Measurements from ENCODE around the gene SAXO2.
"Not testable (repeated sequence)": the region's sequence is repeated elsewhere in the genome, so short reads cannot be mapped to it uniquely, and the experiment has no call there.

DNA sequence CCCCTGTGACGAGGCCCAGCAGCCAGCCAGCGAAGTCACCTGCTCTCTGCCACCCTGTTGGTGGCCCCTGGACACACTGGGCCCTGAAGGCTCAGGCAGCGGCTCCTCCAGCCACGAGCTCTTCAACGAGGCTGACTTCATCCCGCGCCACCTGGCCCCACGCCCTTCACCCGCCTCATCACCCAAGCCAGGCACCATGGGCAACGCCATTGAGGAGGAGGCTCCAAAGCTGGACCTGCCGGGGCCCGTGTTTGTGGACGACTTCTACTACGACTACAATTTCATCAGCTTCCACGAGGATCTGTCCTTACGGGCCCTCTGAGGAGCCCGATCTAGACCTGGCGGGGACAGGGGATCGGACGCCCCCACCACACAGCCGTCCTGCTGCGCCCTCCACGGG lies 64.3 kb downstream of the SAXO2 start:
- TF ChIP-seq POLR2A (IDR thresholded peaks at IDR 0.05) = not testable (repeated sequence)
- TF ChIP-seq, protein P1, sequence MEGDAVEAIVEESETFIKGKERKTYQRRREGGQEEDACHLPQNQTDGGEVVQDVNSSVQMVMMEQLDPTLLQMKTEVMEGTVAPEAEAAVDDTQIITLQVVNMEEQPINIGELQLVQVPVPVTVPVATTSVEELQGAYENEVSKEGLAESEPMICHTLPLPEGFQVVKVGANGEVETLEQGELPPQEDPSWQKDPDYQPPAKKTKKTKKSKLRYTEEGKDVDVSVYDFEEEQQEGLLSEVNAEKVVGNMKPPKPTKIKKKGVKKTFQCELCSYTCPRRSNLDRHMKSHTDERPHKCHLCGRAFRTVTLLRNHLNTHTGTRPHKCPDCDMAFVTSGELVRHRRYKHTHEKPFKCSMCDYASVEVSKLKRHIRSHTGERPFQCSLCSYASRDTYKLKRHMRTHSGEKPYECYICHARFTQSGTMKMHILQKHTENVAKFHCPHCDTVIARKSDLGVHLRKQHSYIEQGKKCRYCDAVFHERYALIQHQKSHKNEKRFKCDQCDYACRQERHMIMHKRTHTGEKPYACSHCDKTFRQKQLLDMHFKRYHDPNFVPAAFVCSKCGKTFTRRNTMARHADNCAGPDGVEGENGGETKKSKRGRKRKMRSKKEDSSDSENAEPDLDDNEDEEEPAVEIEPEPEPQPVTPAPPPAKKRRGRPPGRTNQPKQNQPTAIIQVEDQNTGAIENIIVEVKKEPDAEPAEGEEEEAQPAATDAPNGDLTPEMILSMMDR (IDR thresholded peaks at IDR 0.05 in 4 of 5, conservative IDR thresholded peaks at IDR 0.05 in 1 of 5) = not testable (repeated sequence)
